ENCODE data around the gene POU5F1.

GRCh38 chr6:31179042-31179386 is 8.5 kb upstream of the POU5F1 start:
- TF ChIP-seq CTCF (IDR thresholded peaks at IDR 0.05) = no peak
- TF ChIP-seq POLR2A (IDR thresholded peaks at IDR 0.05) = no peak
